OCI-LY1 (cell line): ENCODE measurements around the gene LRRC1.
"Not testable (repeated sequence)": the region's sequence is repeated elsewhere in the genome, so short reads cannot be mapped to it uniquely, and the experiment has no call there.

Source experiments
- H2AFZ ChIP-seq: fragments of 200-600 bp; sonication (generic), shearing (Covaris generic); 2 replicates; pipeline ENCODE4 v1.6.0; 2014; ENCODE audit warnings: antibody characterized with exemption, mild to moderate bottlenecking, low read length
- H3F3A ChIP-seq: fragments of 200-600 bp; sonication (generic), shearing (Covaris generic); 2 replicates; pipeline ENCODE4 v1.6.0; 2014; ENCODE audit warnings: mild to moderate bottlenecking, antibody characterized with exemption, low read length, moderate library complexity; ENCODE audit not compliant: insufficient read depth
- H3K27ac ChIP-seq: fragments of 200-600 bp; sonication (generic); 2 replicates; pipeline ENCODE4 v1.5.1; 2014; ENCODE audit warnings: low read length, mixed run types, mild to moderate bottlenecking, low read depth; ENCODE audit not compliant: poor library complexity, severe bottlenecking
- H3K27me3 ChIP-seq: fragments of 200-600 bp; sonication (generic); 2 replicates; pipeline ENCODE4 v1.6.0; 2014; ENCODE audit warnings: antibody characterized with exemption, mild to moderate bottlenecking, low read length, moderate library complexity; ENCODE audit not compliant: insufficient read depth
- H3K36me3 ChIP-seq: fragments of 200-600 bp; sonication (generic); 2 replicates; pipeline ENCODE4 v1.6.1; 2014; ENCODE audit warnings: mild to moderate bottlenecking, antibody characterized with exemption, low read length, moderate library complexity, mixed read lengths; ENCODE audit not compliant: insufficient read depth
- H3K4me1 ChIP-seq: fragments of 200-600 bp; sonication (generic); 2 replicates; pipeline ENCODE4 v1.5.1; 2014; ENCODE audit warnings: mild to moderate bottlenecking, low read length, moderate library complexity; ENCODE audit not compliant: insufficient read depth, severe bottlenecking
- H3K4me2 ChIP-seq: fragments of 200-600 bp; sonication (generic), shearing (Covaris generic); 2 replicates; pipeline ENCODE4 v1.6.1; 2014; ENCODE audit warnings: low read length
- H3K4me3 ChIP-seq: fragments of 200-600 bp; sonication (generic); 2 replicates; pipeline ENCODE4 v1.5.1; 2014; ENCODE audit warnings: low read length, low read depth, mild to moderate bottlenecking, mixed read lengths; ENCODE audit not compliant: poor library complexity, severe bottlenecking
- H3K79me2 ChIP-seq: fragments of 200-600 bp; shearing (Covaris generic); 2 replicates; pipeline ENCODE4 v1.6.1; 2016; ENCODE audit warnings: mixed run types, low read length, mixed read lengths; ENCODE audit not compliant: insufficient read depth
- H3K9ac ChIP-seq: fragments of 200-600 bp; sonication (generic), shearing (Covaris generic); 2 replicates; pipeline ENCODE4 v1.6.1; 2014; ENCODE audit warnings: mild to moderate bottlenecking, low read length, mixed read lengths
- H3K9me2 ChIP-seq: fragments of 200-600 bp; sonication (generic), shearing (Covaris generic); 2 replicates; pipeline ENCODE4 v1.6.1; 2014; ENCODE audit warnings: low read depth, mild to moderate bottlenecking, low read length, mixed read lengths
- H3K9me3 ChIP-seq: fragments of 200-600 bp; shearing (Covaris generic); 2 replicates; pipeline ENCODE4 v1.6.1; 2014; ENCODE audit warnings: low read length, mixed read lengths
- H4K20me1 ChIP-seq: fragments of 200-600 bp; sonication (generic), shearing (Covaris generic); 2 replicates; pipeline ENCODE4 v1.6.0; 2016; ENCODE audit warnings: mild to moderate bottlenecking, low read length; ENCODE audit not compliant: insufficient read depth
- EZH2 ChIP-seq: fragments of 200-600 bp; sonication (generic), shearing (Covaris generic); IDR thresholded peaks from 2 replicates; pipeline ENCODE4 v1.8.0; 2017; ENCODE audit warnings: borderline replicate concordance, mixed run types, mild to moderate bottlenecking, antibody characterized with exemption, low read length, moderate library complexity, mixed read lengths
- TF ChIP-seq, protein P1 (sequence below): fragments of 200-600 bp; sonication (generic), shearing (Covaris generic); IDR thresholded peaks from 2 replicates; pipeline ENCODE4 v1.5.1; 2017; ENCODE audit warnings: mild to moderate bottlenecking, antibody characterized with exemption, low read length, moderate library complexity, mixed read lengths

Gene LRRC1

DNA sequence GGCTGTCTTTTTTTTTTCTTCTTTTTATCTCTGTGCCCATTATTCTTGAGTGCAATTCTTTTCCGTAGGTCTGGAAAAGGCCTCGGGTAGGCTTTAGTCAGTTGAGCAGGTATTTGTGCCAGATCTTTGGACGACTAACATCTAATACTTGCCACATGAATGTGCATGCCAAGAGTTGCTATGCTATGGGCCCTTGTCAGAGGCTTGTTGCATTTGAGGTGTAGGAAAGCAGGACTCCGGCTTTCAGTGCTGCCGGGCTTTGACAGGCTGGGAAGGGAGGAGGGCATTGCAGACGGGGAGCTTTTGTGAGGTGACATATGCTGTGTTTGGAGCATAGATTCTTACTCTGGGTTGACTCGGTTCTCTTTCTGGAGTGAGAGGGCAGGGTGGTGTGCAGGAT lies 10.2 kb downstream of the LRRC1 start:
- Histone ChIP-seq H3K27ac (no peak overlapping the region), H3K9me3 (no peaks in the 10 kb centered on the region), H2AFZ (no peak overlapping the region), H3K9ac (no peak overlapping the region), H3K4me2 (no peak overlapping the region), H3K9me2 (no peaks in the 10 kb centered on the region), H3K79me2 (no peaks in the 10 kb centered on the region), H4K20me1 (no peaks in the 10 kb centered on the region), H3K27me3 (no peaks in the 10 kb centered on the region), H3K4me3 (no peak overlapping the region), H3F3A (no peaks in the 10 kb centered on the region), H3K36me3 (no peaks in the 10 kb centered on the region), H3K4me1 (no peaks in the 10 kb centered on the region)
- no peak for TF ChIP-seq EZH2
- TF ChIP-seq, protein P1, sequence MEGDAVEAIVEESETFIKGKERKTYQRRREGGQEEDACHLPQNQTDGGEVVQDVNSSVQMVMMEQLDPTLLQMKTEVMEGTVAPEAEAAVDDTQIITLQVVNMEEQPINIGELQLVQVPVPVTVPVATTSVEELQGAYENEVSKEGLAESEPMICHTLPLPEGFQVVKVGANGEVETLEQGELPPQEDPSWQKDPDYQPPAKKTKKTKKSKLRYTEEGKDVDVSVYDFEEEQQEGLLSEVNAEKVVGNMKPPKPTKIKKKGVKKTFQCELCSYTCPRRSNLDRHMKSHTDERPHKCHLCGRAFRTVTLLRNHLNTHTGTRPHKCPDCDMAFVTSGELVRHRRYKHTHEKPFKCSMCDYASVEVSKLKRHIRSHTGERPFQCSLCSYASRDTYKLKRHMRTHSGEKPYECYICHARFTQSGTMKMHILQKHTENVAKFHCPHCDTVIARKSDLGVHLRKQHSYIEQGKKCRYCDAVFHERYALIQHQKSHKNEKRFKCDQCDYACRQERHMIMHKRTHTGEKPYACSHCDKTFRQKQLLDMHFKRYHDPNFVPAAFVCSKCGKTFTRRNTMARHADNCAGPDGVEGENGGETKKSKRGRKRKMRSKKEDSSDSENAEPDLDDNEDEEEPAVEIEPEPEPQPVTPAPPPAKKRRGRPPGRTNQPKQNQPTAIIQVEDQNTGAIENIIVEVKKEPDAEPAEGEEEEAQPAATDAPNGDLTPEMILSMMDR: no peak

DNA sequence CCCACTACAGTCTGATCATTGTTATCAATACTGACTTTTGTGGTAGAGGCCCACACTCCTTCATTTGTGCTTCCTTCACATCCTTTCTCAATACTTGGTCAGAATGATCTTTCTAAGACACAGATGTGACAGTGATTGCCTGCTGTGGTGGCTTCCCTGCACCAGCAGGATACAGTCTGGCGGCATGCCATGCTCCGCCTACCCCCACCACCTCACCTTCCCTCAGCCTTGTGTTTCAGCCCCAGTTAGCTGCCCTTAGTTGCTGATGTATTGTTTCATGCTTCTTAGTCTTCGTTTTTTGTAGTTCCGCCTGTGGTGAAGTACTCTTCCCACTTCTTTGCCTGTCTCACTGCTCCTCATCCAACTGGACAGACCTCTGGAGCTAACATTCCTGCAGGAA lies 10.9 kb downstream of the LRRC1 start:
- Histone ChIP-seq H3K4me3 (no peak overlapping the region), H3K9me2 (no peaks in the 10 kb centered on the region), H3K4me2 (no peak overlapping the region), H3K9ac (no peak overlapping the region), H2AFZ (no peak overlapping the region), H3K27me3 (no peaks in the 10 kb centered on the region), H3K36me3 (no peaks in the 10 kb centered on the region), H3K4me1 (peaks cover 1% of the 10 kb centered on the region), H3K27ac (no peak overlapping the region), H3K9me3 (no peaks in the 10 kb centered on the region), H4K20me1 (no peaks in the 10 kb centered on the region), H3F3A (no peaks in the 10 kb centered on the region), H3K79me2 (no peaks in the 10 kb centered on the region)
- TF ChIP-seq EZH2: no peak
- TF ChIP-seq, protein P1: no peak

DNA sequence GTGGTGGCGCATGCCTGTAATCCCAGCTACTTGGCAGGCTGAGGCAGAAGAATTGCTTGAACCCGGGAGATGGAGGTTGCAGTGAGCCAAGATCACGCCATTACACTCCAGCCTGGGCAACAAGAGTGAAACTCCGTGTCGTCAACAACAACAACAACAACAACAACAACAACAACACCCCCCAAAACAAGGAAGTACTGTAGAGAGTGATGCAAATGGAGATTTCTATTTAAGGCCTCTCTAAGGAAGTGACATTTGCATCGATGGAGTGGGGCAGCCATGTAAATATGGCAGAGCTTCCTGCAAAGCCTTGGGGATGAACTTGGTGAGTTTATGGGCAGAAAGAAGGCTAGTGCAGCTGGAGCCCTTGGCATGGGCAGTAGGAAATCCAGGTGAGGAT lies 12.8 kb downstream of the LRRC1 start:
- H3K36me3 ChIP-seq, H3K9me3 ChIP-seq, H3K4me1 ChIP-seq, H3K4me2 ChIP-seq, H3F3A ChIP-seq, H3K9ac ChIP-seq, H3K27ac ChIP-seq, H2AFZ ChIP-seq, H3K27me3 ChIP-seq, H4K20me1 ChIP-seq, H3K9me2 ChIP-seq, H3K4me3 ChIP-seq, H3K79me2 ChIP-seq: not testable (repeated sequence)

DNA sequence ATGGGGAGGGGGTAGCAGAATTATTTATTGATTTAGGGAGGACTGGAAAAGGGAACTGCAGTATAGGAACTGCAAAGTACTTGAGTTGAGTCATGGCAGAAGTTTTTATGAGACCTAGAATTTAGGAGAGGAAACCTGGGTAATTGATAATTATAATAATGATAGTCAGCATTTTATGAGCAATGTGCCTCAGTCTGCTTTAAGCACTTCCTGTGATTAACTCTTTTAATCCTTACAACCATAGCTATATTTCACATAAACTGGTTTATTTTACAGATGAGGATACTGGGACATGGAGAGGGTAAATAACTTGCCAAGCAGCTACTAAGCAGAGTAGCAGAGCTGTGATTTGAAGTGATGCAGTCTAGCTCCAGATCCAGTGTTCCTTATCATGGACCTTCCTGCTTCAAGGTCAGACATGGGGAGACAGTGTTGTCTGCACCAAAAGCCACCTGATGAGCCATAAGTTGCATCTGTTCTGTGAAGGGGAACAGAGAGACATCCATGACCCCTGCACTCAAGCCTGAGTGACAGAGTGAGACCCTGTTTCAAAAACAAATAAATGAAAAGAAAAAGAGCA lies 13.6 kb downstream of the LRRC1 start:
- Histone ChIP-seq H3K36me3 (no peaks in the 10 kb centered on the region), H3K9me2 (no peaks in the 10 kb centered on the region), H3K27ac (no peak overlapping the region), H3K4me3 (no peak overlapping the region), H3K27me3 (no peaks in the 10 kb centered on the region), H3K9ac (no peak overlapping the region), H3F3A (no peaks in the 10 kb centered on the region), H3K9me3 (no peaks in the 10 kb centered on the region), H4K20me1 (no peaks in the 10 kb centered on the region), H3K4me1 (peaks cover 7% of the 10 kb centered on the region), H3K79me2 (no peaks in the 10 kb centered on the region), H3K4me2 (no peak overlapping the region), H2AFZ (no peak overlapping the region)
- TF ChIP-seq EZH2: no peak
- TF ChIP-seq, protein P1: no peak
